HEK293T (cell line): Measurements from ENCODE around the gene QSOX1.

ENCODE experiments used
- BHLHE40 ChIP-seq: fragments of 450-650 bp; IDR thresholded peaks from 2 replicates; pipeline ENCODE4 v1.6.1; 2016; ENCODE audit warnings: mild to moderate bottlenecking, moderate library complexity, borderline replicate concordance
- ELF4 ChIP-seq: fragments of 450-650 bp; IDR thresholded peaks from 2 replicates; pipeline ENCODE4 v1.6.1; 2017; ENCODE audit warnings: antibody characterized with exemption
- FOXA1 ChIP-seq: fragments of 450-650 bp; IDR thresholded peaks from 2 replicates; pipeline ENCODE4 v1.6.1; 2016; ENCODE audit warnings: mild to moderate bottlenecking
- FOXK2 ChIP-seq: fragments of 450-650 bp; IDR thresholded peaks from 2 replicates; pipeline ENCODE4 v1.6.1; 2016; ENCODE audit warnings: mild to moderate bottlenecking
- FOXM1 ChIP-seq: fragments of 450-650 bp; IDR thresholded peaks from 2 replicates; pipeline ENCODE4 v1.6.1; 2017; ENCODE audit warnings: mild to moderate bottlenecking, borderline replicate concordance
- HDGF ChIP-seq: fragments of 450-650 bp; IDR thresholded peaks from 2 replicates; pipeline ENCODE4 v1.6.1; 2017; ENCODE audit warnings: antibody characterized with exemption, borderline replicate concordance
- LEF1 ChIP-seq: fragments of 450-650 bp; IDR thresholded peaks from 2 replicates; pipeline ENCODE4 v1.6.1; 2017; ENCODE audit warnings: mild to moderate bottlenecking, borderline replicate concordance
- NFRKB ChIP-seq: fragments of 450-650 bp; IDR thresholded peaks from 2 replicates; pipeline ENCODE4 v1.6.1; 2016; ENCODE audit warnings: mild to moderate bottlenecking, moderate library complexity
- SP1 ChIP-seq: fragments of 450-650 bp; IDR thresholded peaks from 2 replicates; pipeline ENCODE4 v1.6.1; 2017
- SUZ12 ChIP-seq: fragments of 450-650 bp; IDR thresholded peaks from 2 replicates; pipeline ENCODE4 v1.6.1; 2016; ENCODE audit warnings: mild to moderate bottlenecking
- ZNF384 ChIP-seq: fragments of 450-650 bp; IDR thresholded peaks from 2 replicates; pipeline ENCODE4 v1.6.1; 2016

GRCh38 chr1:180157108-180157507 is 2.4 kb downstream of the QSOX1 start:
- no peak for TF ChIP-seq BHLHE40
- no peak for TF ChIP-seq FOXK2
- no peak for TF ChIP-seq FOXM1
- TF ChIP-seq NFRKB, result no peak
- TF ChIP-seq ELF4, result no peak
- TF ChIP-seq ZNF384, result no peak
- no peak for TF ChIP-seq FOXA1
- TF ChIP-seq SUZ12, result no peak
- TF ChIP-seq SP1, result no peak
- no peak for TF ChIP-seq HDGF
- TF ChIP-seq LEF1, result no peak
